GM19372 (cell line): Measurements from ENCODE around the gene VWA8.

ENCODE experiments used
- ATAC-seq: cut with Tn5 transposase; IDR thresholded peaks from one replicate; pipeline ENCODE4 v1.9.1; 2021; ENCODE audit warnings: mild to moderate bottlenecking, low read depth, moderate library complexity; ENCODE audit not compliant: unreplicated experiment

Gene VWA8

DNA sequence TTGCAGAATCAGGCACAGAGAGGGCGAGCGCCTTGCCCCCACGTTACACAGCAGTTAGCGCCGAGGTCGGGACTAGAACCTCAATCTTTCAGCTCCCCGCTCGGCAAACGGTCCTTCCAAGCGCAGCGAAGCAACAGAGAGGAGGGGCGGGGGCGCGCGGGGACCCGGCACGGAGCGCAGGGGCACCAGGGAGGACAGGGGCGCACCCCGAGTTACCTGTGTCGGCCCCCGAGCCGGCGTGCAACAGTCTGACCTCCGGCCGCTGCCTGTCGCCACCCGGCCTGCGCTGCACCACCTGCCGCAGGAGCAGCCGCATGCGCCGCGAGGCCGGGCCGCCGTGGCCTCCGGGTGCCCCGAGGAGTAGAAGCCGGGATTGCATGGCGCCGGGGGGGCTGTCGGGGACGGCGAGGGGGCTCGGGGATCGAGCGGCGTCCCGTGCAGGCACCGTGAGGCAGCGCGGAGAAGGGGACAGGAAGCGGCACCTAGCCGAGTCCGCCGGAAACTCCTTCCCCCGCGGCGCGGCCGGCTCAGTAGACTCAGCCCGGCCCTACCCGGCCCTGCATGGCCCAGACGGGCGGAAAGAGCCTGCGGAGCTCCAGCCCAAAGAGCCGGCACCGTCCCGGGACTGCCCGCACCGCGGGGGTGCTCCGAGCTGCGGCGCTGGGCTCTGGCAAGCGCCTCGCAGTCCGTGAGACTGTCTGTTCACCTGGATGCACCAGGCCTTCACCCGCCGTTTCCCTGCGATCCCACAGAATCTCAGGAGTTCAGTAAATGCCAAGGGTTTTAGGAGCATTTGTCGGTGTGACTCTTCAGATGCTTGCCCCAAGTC lies at the start of gene VWA8:
VWA8 (minus strand) TSS at position 473 of the 829 bp plus-strand sequence; CDS start at position 379, 94 bp downstream.
- peak; percentile 86 for ATAC-seq

GRCh38 chr13:42009057-42009456 lies 48.1 kb upstream of the VWA8 start:
- no peak for ATAC-seq

- ATAC-seq: no peak
These were observed 46.9 kb upstream of the VWA8 start for GRCh38 chr13:42007844-42008243.

- no peak for ATAC-seq
These were observed 41.2 kb upstream of the VWA8 start for GRCh38 chr13:42002066-42002465.

- no peak for ATAC-seq
These were observed 40.7 kb upstream of the VWA8 start for GRCh38 chr13:42001580-42001979.

DNA sequence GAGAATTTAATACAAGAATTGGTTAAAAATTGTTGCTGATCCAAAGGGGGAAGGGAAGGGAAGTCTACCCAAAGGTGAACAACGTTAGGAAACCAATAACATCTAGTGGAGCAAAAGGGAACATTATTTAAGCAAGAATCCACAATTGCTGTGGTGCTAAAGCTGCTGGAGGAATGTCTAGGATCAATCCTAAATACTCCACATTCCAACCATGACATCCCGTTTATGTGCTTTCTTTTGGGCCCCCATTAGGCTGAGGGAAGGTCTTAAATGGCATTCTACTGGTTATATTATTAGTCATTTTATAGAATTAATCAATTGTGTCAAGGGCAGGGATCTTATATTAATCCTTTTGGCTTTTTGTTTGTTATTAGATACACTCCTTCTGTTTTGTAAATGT lies 39.9 kb upstream of the VWA8 start:
- no peak for ATAC-seq

GRCh38 chr13:41997396-41997795 lies 36.5 kb upstream of the VWA8 start:
- ATAC-seq: no peak

GRCh38 chr13:41995946-41996345 lies 35.0 kb upstream of the VWA8 start:
- ATAC-seq: peak; percentile 54

DNA sequence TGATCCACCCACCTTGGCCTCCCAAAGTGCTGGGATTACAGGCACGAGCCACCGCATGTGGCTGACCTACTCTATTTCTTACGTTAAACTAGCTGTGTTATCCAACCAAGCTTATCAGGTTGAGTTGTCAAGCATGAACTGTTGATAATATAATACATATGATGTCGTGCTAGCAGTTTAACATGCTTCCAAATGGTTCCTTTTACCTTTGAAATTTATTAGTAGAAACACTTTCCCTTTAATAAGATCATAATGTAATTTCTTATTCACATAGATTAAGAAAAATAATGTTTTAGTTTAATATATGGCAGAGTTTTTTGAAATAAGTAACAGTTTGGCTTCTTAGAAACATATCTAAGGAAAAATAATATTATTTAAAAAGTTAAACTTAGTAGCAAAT lies 34.4 kb upstream of the VWA8 start:
- ATAC-seq: no peak

DNA sequence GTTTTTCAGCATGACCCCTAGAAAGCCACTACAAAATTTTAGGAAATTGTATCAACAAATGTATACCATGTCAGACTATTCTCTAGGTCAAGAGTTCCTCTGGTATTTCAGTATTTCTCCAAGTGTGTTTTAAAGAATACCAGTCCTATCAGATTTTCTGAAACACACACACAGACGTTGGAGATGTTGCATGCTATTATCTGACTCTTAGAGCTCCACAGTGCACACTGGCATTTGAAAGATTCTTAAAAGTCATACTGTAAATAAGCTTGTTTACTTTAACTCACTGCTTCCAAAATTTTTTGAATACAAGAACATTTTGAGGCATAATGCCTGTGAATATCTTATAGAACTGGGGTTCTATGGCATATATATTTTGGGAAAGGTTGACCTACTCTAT lies 33.8 kb upstream of the VWA8 start:
- no peak for ATAC-seq

- no peak for ATAC-seq
These were observed 31.0 kb upstream of the VWA8 start for GRCh38 chr13:41991936-41992335.

DNA sequence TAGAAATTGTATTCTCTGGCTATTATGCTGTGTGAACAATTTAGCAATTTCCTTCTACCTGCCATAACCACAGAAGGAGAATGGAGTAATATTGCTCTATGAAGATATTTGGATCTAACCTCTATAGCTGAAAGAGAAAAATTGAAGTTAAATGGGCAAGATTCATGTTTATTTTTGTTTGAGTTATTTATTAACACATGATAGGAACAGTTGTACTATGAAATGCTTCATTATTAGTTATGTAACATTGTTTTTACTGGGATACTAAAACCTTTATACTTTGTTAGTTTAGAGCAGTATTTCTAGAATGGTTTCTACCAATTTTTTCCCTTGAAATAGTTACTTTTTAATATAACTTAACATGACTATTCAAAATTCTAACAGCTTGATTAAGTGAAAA lies 27.3 kb upstream of the VWA8 start:
- no peak for ATAC-seq

DNA sequence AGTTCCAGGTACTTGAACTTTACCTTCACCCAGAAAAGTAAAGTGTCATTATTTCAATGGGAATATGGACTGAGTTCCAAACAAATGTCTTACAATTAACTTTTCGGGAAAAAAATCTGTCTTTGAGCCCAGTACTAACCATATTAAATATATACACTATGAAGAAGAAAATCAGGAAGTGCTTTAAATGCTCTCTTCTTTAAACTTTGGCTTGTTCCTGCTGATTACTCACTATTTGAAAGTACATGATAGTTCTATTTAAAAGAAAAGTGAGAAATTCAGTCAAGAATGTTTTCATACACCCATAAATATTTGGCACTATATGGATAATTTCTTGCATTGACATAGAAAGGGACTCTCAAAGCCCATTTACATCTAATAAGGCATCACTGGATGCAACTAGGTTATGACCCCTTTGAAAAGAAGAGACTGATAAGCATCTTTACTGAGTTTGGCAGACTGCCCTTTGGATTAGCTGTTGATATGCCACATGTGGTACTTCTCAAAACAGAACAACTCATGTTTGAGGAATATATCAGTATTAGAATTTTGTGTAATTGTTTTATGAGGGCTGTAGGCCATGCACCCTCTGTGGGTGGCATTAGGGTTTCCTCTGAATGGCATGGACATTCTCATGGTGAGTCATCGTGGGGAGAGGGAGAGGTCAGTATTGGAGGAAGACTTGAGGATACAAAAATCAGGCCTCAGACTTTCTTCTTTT lies 25.0 kb upstream of the VWA8 start:
- no peak for ATAC-seq

DNA sequence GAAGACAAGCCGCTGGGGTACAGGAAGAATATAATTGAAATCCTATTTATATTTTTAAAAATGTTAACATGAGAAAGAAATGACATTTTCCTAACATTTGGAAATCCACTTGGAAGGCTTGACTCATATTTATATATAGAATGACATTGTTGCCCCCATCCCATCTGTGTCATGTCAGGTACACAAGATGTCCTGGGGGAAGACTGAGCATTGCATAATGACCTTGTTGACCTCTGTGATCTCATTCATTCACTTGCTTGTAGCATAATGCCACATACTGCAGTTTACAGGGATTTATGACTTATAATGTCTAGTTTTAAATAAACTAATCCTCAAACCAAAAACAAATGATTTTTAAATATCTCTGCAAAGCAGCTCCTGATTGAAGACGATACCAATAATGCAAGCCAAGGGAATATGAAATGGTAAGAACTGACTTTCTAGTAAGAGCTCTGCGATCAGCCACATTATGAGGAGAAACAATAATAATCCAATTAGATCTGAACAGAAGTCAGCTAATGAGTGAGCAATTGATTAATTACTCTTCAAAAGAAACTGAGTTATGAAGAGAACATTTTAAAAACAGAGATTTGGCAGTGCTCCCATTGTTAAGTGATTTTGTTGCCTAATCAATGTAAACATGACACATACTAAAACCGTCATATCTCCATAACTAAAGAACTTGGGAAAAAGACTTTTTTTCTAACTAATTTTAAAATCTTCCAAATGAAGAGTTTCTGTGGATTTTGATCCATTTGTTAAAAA lies 21.2 kb upstream of the VWA8 start:
- ATAC-seq: no peak

DNA sequence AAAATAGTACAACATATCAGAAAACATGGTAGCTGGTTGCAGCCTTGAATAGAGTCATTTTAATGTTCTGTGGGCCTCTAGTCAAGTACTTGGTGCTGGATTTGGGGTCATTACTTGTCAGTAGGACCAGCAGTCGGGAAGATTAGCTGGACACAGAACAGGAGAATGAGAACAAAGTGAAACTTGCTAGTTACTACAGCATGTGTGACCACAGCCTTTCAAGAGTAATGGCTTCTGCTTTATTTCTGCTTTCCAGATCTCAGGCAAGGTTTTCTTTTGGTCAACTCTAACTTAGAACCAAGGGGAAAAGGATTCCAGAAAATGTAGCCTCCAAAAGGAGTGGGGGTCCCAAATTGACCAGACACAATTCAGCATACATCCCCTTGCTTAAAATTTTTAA lies 17.1 kb upstream of the VWA8 start:
- ATAC-seq: no peak

GRCh38 chr13:41976476-41976875 lies 15.6 kb upstream of the VWA8 start:
- ATAC-seq: no peak

- no peak for ATAC-seq
These were observed 13.5 kb upstream of the VWA8 start for GRCh38 chr13:41974262-41974900.

DNA sequence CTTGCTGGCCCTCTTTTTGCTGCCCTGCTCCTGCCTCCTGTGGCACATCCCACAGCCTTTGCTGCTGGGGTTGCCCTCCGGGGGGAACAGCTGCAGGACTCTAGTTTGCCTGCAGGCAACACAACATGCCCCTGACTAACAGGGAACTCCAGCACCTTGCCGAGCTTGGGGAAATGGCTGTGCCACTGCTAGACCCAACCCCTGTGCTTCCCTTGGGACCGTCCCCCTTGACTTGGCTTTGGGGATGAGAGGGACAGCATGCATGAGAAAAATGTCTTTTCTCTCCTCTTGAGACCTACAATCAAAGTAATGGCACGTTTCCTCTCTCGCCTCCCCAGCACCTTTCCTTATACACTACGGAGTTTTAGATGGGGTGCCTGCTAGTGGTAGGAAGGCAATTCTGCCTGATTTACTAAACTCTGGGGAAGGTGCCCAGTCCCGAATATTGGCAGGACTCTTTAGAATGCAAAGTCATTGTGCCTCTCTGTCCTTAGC lies 12.4 kb upstream of the VWA8 start:
- ATAC-seq: no peak

DNA sequence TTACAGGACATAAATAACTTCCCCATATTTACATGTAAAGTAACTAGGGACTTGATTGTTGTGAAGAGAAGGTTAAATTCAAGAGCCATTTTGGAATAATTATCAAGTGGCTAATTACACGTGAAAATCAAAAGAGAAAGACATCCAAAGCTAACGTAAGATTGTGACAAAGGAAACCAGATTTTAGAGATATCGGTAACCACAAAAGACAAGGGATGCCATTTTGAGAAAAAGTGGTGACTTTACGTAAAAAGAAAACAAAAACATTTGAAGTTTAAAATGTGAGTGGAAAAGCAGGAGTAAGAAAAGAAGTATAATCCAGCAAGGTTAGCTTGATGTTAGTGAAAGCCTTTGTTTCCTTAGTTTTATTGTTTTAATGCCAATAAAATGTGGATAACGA lies 10.9 kb upstream of the VWA8 start:
- ATAC-seq: no peak

DNA sequence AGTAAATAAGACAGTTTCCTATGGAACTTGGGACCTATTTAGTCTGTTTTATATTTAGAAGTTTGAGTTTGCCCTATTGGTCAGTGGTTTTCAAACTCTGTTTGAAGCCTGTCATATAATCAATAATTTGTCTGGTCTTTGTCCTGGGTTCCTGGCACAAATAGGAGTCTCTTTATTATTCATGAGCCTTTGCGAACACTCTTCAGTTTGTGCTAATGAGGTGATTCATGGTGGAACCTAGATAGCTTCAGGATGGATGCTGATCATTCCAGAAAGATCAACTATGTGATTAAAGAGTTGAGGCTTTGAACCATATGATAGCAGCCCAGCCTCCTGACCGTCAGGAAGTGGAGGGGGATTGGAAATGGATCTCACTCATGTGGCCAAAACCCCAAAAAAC lies 10.0 kb upstream of the VWA8 start:
- ATAC-seq: no peak

- no peak for ATAC-seq
These were observed 9.1 kb upstream of the VWA8 start for GRCh38 chr13:41970022-41970421.
